Measurements from ENCODE around the gene TMEM131L.
"Not testable (repeated sequence)": the region's sequence is repeated elsewhere in the genome, so short reads cannot be mapped to it uniquely, and the experiment has no call there.

The TMEM131L gene

DNA sequence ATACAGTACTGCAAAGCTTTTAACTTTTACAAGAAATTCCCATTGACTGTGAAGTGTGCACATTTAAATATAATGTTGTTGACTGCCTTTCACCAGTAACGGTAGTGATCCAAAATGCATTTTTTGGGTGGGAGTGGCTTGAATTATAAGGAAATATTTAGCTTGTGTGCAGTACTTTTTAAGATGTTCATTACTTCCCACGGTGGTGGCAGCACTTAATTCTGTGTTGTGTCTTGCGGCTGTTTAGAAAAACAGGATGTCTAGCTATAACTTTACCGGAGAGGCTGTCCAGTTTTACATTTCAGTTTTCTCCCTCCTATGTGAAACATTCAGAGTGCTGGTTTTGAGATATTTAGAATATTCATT, 1.7 kb downstream of the TMEM131L start:
- Histone ChIP-seq H3K14ac (ENCODE audit: low read length) (no peak overlapping the region), H2AK5ac (ENCODE audit: low read length) (no peak overlapping the region), H3K23ac (ENCODE audit: low read length) (no peak overlapping the region), H3K9me3 (ENCODE audit: insufficient read depth, low read depth, low read length) (no peaks in the 10 kb centered on the region), H3K4me2 (ENCODE audit: low read length) (no peak overlapping the region), H2BK120ac (ENCODE audit: insufficient read depth, low read length, poor library complexity) (no peak overlapping the region), H3K79me2 (ENCODE audit: control insufficient read depth, insufficient read depth, low read length, poor library complexity) (no peaks in the 10 kb centered on the region), H4K91ac (ENCODE audit: low read depth, low read length) (no peak overlapping the region), H2BK12ac (ENCODE audit: low read length) (no peak overlapping the region), H3K36me3 (ENCODE audit: control insufficient read depth in 1 of 2, insufficient read depth in 2 of 2, low read length in 2 of 2) (no peaks in the 10 kb centered on the region), H3K4me1 (ENCODE audit: control insufficient read depth in 1 of 2, insufficient read depth in 2 of 2, low read length in 2 of 2) (peaks cover 5 to 6% of the 10 kb centered on the region in 2 experiments), H3K79me1 (ENCODE audit: low read length) (peaks cover 3% of the 10 kb centered on the region), H3K4ac (ENCODE audit: low read depth, low read length) (no peak overlapping the region), H3K18ac (ENCODE audit: low read length) (no peak overlapping the region), H3K4me3 (ENCODE audit: low read depth, low read length) (no peak overlapping the region), H3K27ac (ENCODE audit: low read depth, low read length) (no peak overlapping the region), H2BK5ac (ENCODE audit: low read depth, low read length, poor library complexity) (no peak overlapping the region), H4K8ac (ENCODE audit: low read depth, low read length) (no peak overlapping the region), H4K12ac (ENCODE audit: low read depth, low read length) (no peak overlapping the region), H3K27me3 (ENCODE audit: insufficient read depth, low read length) (no peaks in the 10 kb centered on the region), H2AFZ (ENCODE audit: insufficient read depth, low read length, poor library complexity) (no peak overlapping the region), H3K9ac (ENCODE audit: low read length) (no peak overlapping the region)
- DNase-seq, result no peak
- no CpG with 5 or more reads among the region's 4 CpGs for WGBS (ENCODE audit: extremely low coverage, insufficient coverage, insufficient read length)

DNA sequence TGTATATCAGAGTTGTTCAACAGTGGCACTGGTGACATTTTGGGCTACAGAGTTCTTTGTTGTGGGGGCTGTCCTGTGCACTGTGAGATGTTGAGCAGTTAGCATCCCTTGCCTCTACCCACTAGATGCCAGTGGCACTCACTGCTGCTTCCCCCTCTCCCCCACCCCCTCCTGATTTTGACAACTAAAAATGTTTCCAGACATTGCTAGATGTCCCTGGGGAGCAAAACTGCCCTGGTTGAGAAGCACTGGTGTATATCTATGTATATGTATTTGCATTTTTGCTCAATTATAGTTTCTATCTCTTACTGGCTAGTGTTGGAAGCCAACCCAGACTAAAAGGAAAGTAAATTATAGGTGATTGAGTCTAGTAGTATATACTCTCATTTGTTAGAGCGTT, 2.4 kb downstream of the TMEM131L start:
- H3K79me2 ChIP-seq (ENCODE audit: control insufficient read depth, insufficient read depth, low read length, poor library complexity), result no peaks in the 10 kb centered on the region
- H3K9ac ChIP-seq (ENCODE audit: low read length), result no peak overlapping the region
- no peak overlapping the region for H2BK120ac ChIP-seq (ENCODE audit: insufficient read depth, low read length, poor library complexity)
- no peak overlapping the region for H3K4me3 ChIP-seq (ENCODE audit: low read depth, low read length)
- DNase-seq, result no peak
- H2BK5ac ChIP-seq (ENCODE audit: low read depth, low read length, poor library complexity), result no peak overlapping the region
- no peak overlapping the region for H4K8ac ChIP-seq (ENCODE audit: low read depth, low read length)
- H3K36me3 ChIP-seq (ENCODE audit: control insufficient read depth in 1 of 2, insufficient read depth in 2 of 2, low read length in 2 of 2), result no peaks in the 10 kb centered on the region
- H2AFZ ChIP-seq (ENCODE audit: insufficient read depth, low read length, poor library complexity), result no peak overlapping the region
- peaks cover 5 to 6% of the 10 kb centered on the region in 2 experiments for H3K4me1 ChIP-seq (ENCODE audit: control insufficient read depth in 1 of 2, insufficient read depth in 2 of 2, low read length in 2 of 2)
- H2BK12ac ChIP-seq (ENCODE audit: low read length), result no peak overlapping the region
- H2AK5ac ChIP-seq (ENCODE audit: low read length), result no peak overlapping the region
- no peak overlapping the region for H3K4me2 ChIP-seq (ENCODE audit: low read length)
- H3K4ac ChIP-seq (ENCODE audit: low read depth, low read length), result no peak overlapping the region
- H4K12ac ChIP-seq (ENCODE audit: low read depth, low read length), result no peak overlapping the region
- peaks cover 3% of the 10 kb centered on the region for H3K79me1 ChIP-seq (ENCODE audit: low read length)
- no peak overlapping the region for H4K91ac ChIP-seq (ENCODE audit: low read depth, low read length)
- H3K9me3 ChIP-seq (ENCODE audit: insufficient read depth, low read depth, low read length), result no peaks in the 10 kb centered on the region
- no peak overlapping the region for H3K14ac ChIP-seq (ENCODE audit: low read length)
- no peak overlapping the region for H3K27ac ChIP-seq (ENCODE audit: low read depth, low read length)
- no peak overlapping the region for H3K23ac ChIP-seq (ENCODE audit: low read length)
- no CpG with 5 or more reads among the region's 1 CpG for WGBS (ENCODE audit: extremely low coverage, insufficient coverage, insufficient read length)
- H3K18ac ChIP-seq (ENCODE audit: low read length), result no peak overlapping the region
- no peaks in the 10 kb centered on the region for H3K27me3 ChIP-seq (ENCODE audit: insufficient read depth, low read length)

- no peak overlapping the region for H3K4ac ChIP-seq (ENCODE audit: low read depth, low read length)
- H3K14ac ChIP-seq (ENCODE audit: low read length), result no peak overlapping the region
- no peak overlapping the region for H2BK5ac ChIP-seq (ENCODE audit: low read depth, low read length, poor library complexity)
- no peak overlapping the region for H3K18ac ChIP-seq (ENCODE audit: low read length)
- H3K27me3 ChIP-seq (ENCODE audit: insufficient read depth, low read length), result no peaks in the 10 kb centered on the region
- H4K12ac ChIP-seq (ENCODE audit: low read depth, low read length), result no peak overlapping the region
- H3K4me3 ChIP-seq (ENCODE audit: low read depth, low read length), result no peak overlapping the region
- no peak overlapping the region for H2BK12ac ChIP-seq (ENCODE audit: low read length)
- no peak overlapping the region for H2AFZ ChIP-seq (ENCODE audit: insufficient read depth, low read length, poor library complexity)
- no peak for DNase-seq
- no CpG with 5 or more reads among the region's 2 CpGs for WGBS (ENCODE audit: extremely low coverage, insufficient coverage, insufficient read length)
- H3K4me2 ChIP-seq (ENCODE audit: low read length), result no peak overlapping the region
- no peak overlapping the region for H4K8ac ChIP-seq (ENCODE audit: low read depth, low read length)
- H3K79me1 ChIP-seq (ENCODE audit: low read length), result peaks cover 3% of the 10 kb centered on the region
- no peak overlapping the region for H2AK5ac ChIP-seq (ENCODE audit: low read length)
- no peak overlapping the region for H3K9ac ChIP-seq (ENCODE audit: low read length)
- H2BK120ac ChIP-seq (ENCODE audit: insufficient read depth, low read length, poor library complexity), result no peak overlapping the region
- H4K91ac ChIP-seq (ENCODE audit: low read depth, low read length), result no peak overlapping the region
- no peak overlapping the region for H3K27ac ChIP-seq (ENCODE audit: low read depth, low read length)
- no peaks in the 10 kb centered on the region for H3K79me2 ChIP-seq (ENCODE audit: control insufficient read depth, insufficient read depth, low read length, poor library complexity)
- no peaks in the 10 kb centered on the region for H3K36me3 ChIP-seq (ENCODE audit: control insufficient read depth in 1 of 2, insufficient read depth in 2 of 2, low read length in 2 of 2)
- no peaks in the 10 kb centered on the region for H3K9me3 ChIP-seq (ENCODE audit: insufficient read depth, low read depth, low read length)
- H3K4me1 ChIP-seq (ENCODE audit: control insufficient read depth in 1 of 2, insufficient read depth in 2 of 2, low read length in 2 of 2), result peaks cover 5 to 6% of the 10 kb centered on the region in 2 experiments
- H3K23ac ChIP-seq (ENCODE audit: low read length), result no peak overlapping the region
These were observed 2.9 kb downstream of the TMEM131L start for GRCh38 chr4:153469031-153469430.

DNA sequence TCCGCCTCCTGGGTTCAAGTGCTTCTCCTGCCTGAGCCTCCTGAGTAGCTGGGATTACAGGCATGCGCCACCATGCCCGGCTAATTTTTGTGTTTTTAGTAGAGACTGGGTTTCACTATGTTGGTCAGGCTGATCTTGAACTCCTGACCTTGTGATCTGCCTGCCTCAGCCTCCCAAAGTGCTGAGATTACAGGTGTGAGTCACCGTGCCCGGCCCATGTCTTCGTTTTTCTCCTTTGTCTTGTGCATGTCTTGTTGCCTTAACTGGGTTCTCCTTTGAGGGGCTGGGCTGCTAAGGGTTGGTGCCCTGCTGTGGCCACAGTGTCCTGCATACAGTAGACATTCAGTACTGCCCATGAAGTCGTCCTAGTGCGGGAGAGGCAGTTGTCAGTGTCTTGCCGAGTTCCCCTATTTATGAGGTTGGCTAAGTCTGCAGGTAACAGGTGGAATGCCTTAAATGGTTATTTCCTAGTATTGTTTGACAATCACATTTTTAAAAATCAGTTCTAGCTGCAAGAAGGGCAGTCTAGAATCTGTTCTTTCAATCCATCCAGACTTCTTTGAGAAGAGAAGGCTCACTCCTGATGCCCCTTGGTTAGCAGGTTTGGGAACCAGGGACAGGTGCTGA, 5.0 kb downstream of the TMEM131L start:
- H2BK12ac ChIP-seq (ENCODE audit: low read length), result not testable (repeated sequence)
- no CpG with 5 or more reads among the region's 9 CpGs for WGBS (ENCODE audit: extremely low coverage, insufficient coverage, insufficient read length)

More for the DNA sequence above, 5.0 kb downstream of the TMEM131L start:
- not testable (repeated sequence) for H2BK120ac ChIP-seq (ENCODE audit: insufficient read depth, low read length, poor library complexity); H4K8ac ChIP-seq (ENCODE audit: low read depth, low read length); H3K27me3 ChIP-seq (ENCODE audit: insufficient read depth, low read length); H3K9ac ChIP-seq (ENCODE audit: low read length); H2AK5ac ChIP-seq (ENCODE audit: low read length); H3K14ac ChIP-seq (ENCODE audit: low read length); H3K4me3 ChIP-seq (ENCODE audit: low read depth, low read length); DNase-seq; H2AFZ ChIP-seq (ENCODE audit: insufficient read depth, low read length, poor library complexity); H4K12ac ChIP-seq (ENCODE audit: low read depth, low read length); H3K9me3 ChIP-seq (ENCODE audit: insufficient read depth, low read depth, low read length); H3K4me2 ChIP-seq (ENCODE audit: low read length); H3K18ac ChIP-seq (ENCODE audit: low read length); H2BK5ac ChIP-seq (ENCODE audit: low read depth, low read length, poor library complexity); H3K4ac ChIP-seq (ENCODE audit: low read depth, low read length); H3K4me1 ChIP-seq (ENCODE audit: control insufficient read depth in 1 of 2, insufficient read depth in 2 of 2, low read length in 2 of 2); H3K36me3 ChIP-seq (ENCODE audit: control insufficient read depth in 1 of 2, insufficient read depth in 2 of 2, low read length in 2 of 2); H3K79me2 ChIP-seq (ENCODE audit: control insufficient read depth, insufficient read depth, low read length, poor library complexity); H3K79me1 ChIP-seq (ENCODE audit: low read length); H4K91ac ChIP-seq (ENCODE audit: low read depth, low read length); H3K27ac ChIP-seq (ENCODE audit: low read depth, low read length); H3K23ac ChIP-seq (ENCODE audit: low read length)
